ENCODE measurements around the gene SV2A.

GRCh38 chr1:149925751-149926150 lies 8.1 kb upstream of the SV2A start:
- TF ChIP-seq EZH2 (IDR thresholded peaks at IDR 0.05; ENCODE audit: borderline replicate concordance, low read depth, low read length, severe bottlenecking) (no peak), CTCF (IDR thresholded peaks at IDR 0.05; ENCODE audit: borderline replicate concordance, extremely low read depth, low read length, poor library complexity, severe bottlenecking) (no peak)
